ENCODE results near the gene MSRB1.

MSRB1 gene, protein sequence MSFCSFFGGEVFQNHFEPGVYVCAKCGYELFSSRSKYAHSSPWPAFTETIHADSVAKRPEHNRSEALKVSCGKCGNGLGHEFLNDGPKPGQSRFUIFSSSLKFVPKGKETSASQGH

DNA sequence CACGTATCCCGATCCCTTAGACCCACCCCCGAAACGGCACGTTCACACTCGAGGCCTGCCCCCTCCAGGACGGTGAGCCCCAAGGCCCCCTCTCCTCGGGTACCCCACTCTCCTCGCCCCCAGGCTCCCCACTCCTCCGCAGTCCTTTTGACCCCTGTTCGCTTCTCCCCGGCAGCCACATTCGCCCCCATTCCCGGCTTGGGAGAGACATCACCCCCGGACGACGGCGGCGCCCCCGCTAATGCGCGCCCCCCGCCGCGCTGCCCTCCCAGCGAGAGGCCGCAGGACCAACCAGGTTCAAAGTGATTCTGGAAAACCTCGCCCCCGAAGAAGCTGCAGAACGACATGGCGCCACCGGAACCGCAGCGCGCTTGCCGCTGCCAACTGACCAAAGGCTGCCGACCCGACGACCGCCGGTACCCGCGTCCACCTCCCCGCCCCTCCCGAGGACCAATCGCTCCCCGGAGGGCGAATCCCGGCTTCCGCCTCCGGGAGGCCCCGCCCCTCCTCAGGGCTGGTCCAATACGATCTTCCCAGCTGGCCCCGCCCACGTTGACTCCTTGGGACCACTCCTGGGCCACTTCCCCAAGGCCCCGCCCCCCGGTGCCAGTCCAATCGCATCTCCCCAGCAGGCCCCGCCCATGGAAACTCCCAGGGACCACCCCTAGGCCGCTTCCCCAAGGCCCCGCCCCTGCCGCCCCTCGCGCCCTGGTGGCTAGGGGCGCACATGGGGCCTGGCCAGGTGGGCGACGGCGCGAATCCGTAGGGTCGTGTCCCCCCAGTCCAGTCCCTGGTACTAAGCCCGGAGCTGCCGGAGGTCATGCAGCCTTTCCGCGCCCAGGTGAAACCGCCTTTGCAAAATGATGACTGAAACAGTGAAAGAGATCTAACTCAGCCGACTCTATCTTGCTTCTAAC lies at the start of gene MSRB1:
Gene MSRB1 (minus strand): TSS at position 390 of the 917 bp plus-strand sequence. CDS start 43 bp downstream, at position 347.
- peak; percentile 95 to 96 for DNase-seq (ENCODE audit: low read depth in 2 of 2)

DNA sequence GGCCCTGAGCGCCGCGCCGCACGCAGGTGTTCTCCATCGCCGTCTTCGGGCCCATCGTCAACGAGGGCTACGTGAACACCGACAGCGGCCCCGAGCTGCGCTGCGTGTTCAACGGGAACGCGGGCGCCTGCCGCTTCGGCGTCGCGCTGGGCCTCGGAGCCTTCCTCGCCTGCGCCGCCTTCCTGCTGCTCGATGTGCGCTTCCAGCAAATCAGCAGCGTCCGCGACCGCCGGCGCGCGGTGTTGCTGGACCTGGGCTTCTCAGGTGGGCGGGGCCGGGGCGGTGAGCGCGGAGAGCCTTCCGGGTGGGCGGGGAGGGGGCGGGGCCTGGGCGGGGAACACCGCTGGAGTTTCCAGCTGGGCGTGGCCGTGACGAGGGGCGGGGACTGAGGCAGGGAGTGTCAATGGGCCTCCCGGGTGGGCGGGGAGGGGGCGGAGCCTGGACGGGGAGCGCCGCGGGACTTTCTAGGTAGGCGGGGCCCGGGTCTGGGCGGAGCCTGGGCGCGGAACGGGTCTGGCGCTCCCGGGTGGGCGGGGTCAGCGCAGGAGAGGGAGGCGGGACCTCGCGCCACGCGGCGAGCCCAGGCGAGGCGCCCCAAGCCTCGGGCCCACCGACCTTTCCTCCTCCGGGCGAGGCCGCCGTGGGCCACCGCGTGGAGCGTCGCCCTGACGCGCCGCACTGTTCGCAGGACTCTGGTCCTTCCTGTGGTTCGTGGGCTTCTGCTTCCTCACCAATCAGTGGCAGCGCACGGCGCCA lies 49.1 kb upstream of the MSRB1 start:
- DNase-seq (ENCODE audit: low read depth in 2 of 2): peak; percentile 83 to 85

DNA sequence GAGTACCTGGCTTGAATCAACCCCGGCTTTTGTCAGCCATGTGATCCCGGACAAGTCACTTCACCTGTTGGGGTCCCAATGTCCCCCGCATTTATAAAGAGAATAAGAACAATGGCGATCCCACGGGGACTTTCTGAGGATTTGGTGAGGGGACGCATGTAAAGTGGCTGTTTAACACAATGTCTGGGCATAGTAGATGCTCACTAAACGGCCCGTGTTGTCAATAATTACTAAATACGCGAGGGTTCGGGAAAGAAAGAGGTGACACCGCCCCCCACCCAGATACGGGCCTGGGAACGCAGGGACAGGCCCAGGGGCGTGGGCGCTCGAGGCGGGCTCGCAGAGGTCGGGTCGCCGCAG lies 48.6 kb upstream of the MSRB1 start:
- no peak for DNase-seq (ENCODE audit: low read depth in 2 of 2)

DNA sequence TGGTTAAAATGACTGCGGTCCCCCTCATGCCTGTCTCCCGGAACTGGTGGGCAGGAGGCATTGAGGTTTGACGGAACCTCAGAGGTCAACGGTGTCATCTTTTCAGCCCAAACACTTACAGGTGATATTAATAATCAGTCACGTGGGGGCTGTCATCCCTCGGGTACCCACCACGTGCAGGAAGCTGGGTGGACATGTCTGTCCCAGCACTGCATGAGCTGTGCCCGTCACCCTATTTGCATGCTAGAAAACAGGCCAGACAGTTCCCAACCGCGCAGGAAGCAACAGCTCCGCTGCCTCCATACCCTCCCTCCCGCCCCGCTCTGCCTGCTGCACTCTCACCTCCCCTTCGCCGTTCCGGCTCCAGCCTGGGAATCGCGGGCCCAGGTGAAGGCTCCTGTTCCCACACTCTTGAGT lies 48.1 kb upstream of the MSRB1 start:
- no peak for DNase-seq (ENCODE audit: low read depth in 2 of 2)

DNA sequence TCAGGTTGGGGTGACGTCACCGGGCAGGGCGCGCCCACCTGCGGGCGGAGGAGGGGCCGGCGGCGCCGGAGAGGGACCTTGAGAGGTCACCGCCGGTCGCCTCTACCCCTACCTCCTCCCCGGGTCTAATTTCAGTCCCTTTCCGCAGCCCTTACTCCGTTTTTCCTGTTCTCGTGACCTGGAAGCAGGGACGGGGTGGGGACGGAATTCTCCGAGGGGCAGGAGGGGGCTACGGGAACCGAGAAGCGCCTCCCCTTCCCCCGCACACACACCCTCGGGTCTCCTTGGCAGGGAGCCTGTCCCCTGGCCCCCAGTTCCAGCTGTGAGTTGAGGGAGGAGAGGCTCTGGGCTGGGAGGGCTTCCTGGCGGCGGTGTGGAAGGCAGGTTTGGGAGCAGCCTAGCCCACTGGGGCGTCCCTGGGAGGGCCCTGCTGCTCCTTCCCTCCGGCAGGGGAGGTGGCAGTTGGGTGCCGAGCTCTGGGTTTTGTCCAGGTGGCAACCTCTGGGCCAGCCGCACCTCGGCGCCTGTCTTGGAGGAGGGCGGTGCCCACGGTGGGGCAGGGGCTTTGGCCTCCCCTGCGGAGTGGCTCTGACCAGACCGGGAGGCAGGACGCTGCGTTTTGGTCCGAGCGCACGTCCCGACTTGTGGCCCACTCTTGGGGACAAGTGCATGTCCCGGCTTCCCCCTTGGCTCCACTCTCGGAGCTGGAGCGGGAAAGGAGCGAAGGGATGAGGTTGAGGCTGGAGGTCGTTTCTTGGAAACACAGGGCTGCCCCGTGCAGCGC lies 47.5 kb upstream of the MSRB1 start:
- no peak for DNase-seq (ENCODE audit: low read depth in 2 of 2)

DNA sequence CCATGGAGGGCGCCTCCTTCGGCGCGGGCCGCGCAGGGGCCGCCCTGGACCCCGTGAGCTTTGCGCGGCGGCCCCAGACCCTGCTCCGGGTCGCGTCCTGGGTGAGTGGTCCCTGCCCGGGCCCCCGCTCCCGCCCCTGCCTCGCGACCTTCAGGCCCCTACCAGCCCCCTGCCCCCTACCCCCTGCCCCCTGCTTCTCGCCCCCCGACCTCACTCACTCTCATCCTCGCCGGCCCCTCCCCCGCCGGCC lies 47.0 kb upstream of the MSRB1 start:
- no peak for DNase-seq (ENCODE audit: low read depth in 2 of 2)

DNA sequence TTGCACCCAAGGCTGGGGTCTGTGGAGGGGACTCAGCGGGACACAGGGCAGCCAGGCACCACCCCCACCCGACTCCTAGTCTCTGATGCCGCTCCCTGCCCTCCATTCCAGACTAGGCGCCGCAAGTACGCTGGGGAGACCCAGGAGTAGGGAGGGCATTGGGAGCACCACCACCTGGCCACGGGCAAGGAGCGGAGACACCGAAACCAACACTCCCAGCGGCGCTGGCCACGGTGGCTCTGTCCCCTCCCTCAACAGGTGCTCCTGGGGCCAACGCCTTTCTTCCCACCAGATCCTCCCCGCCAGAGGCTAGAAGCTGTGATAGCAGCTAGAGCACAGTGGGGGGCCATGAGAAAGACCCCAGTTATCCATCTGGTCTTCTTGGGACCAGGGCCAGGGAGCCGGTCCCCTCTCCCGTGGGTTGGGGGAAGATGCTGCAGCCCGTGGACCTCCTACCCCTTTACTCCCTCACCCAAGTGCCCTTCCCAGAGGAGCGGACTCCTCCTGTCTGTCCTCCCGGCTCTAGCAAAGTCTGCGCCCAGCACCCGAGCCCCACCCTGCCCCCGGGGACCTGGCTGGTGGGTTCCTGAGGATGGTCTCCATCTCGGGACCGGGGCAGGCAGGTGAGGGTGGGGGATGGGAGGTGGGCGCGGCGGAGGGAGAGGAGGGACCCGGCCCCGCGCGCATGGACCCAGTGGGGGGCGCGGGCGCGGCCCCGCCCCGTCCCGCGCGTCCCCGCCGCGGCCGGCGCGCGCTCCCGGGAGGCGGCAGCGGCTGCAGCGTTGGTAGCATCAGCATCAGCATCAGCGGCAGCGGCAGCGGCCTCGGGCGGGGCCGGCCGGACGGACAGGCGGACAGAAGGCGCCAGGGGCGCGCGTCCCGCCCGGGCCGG lies 46.5 kb upstream of the MSRB1 start, which contains the start of gene SYNGR3:
Gene SYNGR3 (plus strand): TSS at position 762 of the 892 bp plus-strand sequence. CDS start 133 bp downstream, outside the sequence.
- no peak for DNase-seq (ENCODE audit: low read depth in 2 of 2)

DNA sequence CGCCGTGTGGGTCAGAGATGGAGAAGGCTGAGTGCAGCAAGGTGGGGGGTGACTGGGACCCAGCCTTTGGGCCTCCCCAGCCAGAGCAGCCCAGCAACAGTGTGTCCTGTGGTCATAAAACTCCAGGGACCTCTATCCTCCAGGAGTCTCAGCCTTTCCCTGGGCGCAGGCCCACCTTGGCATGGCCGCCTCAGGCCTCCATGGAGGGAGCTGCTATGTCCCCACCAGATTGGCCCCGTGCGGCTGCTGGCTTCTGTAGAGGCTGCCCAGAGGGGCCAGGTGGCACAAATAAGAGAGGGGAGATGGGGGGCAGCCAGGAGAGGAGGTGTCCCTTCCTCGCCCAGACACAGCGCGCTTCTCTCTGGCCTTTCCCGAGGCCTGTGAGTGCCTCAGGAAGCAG lies 44.2 kb upstream of the MSRB1 start:
- no peak for DNase-seq (ENCODE audit: low read depth in 2 of 2)

DNA sequence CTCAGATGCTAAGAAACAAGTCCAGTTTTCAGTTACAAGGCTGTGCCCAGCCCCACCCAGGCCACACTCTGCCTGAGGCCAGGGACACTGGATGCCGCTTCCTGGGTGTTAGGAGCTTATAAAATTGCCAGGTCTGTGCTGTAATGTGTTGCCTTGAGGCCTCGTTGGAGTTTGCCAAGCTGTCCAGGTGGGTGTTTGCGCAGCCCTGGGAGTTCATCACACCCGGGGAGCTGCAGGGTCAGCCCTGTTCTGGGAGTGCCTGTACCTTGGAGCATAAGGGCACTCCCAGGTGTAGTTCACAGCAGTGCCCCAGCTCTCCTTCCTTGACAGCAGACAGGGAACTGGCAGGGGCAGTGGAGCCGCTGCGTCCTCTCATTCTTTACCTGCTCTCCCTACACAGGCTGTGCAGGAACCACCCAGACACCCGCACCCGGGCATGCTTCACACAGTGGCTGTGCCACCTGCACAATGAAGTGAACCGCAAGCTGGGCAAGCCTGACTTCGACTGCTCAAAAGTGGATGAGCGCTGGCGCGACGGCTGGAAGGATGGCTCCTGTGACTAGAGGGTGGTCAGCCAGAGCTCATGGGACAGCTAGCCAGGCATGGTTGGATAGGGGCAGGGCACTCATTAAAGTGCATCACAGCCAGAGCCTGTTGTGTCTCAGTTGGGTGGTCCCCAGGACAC lies 42.6 kb upstream of the MSRB1 start:
- DNase-seq (ENCODE audit: low read depth in 2 of 2): no peak

DNA sequence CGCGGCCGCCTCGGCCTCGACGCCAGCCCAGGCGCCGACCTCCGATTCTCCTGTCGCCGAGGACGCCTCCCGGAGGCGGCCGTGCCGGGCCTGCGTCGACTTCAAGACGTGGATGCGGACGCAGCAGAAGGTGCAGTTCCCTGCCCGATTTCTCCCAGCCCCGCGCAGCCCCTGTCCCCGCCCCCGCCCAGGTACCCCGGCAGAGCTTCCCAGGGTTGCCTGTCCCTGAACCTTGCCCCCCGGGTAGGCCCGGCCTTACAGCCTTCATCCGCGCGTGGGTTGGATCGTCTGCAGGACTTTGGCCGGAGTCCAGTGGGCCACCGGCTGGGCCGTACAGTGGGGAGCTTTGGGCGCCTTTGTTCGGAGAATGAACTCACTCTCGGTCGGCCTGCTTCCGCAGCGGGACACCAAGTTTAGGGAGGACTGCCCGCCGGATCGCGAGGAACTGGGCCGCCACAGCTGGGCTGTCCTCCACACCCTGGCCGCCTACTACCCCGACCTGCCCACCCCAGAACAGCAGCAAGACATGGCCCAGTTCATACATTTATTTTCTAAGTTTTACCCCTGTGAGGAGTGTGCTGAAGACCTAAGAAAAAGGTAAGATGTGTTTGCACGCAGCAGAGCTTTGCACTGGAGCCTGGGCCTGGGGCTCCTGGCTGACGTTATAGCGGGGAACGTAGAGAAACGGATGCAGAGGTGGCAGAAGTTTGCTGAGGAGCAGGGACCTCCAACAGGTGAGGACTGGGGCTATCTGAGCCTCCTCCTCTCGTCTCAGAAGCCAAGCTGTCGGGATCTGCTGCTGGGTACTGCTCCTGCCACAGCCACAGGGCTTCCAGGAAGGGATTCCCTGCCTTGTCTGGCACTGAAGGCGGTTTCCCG lies 41.6 kb upstream of the MSRB1 start:
- no peak for DNase-seq (ENCODE audit: low read depth in 2 of 2)

DNA sequence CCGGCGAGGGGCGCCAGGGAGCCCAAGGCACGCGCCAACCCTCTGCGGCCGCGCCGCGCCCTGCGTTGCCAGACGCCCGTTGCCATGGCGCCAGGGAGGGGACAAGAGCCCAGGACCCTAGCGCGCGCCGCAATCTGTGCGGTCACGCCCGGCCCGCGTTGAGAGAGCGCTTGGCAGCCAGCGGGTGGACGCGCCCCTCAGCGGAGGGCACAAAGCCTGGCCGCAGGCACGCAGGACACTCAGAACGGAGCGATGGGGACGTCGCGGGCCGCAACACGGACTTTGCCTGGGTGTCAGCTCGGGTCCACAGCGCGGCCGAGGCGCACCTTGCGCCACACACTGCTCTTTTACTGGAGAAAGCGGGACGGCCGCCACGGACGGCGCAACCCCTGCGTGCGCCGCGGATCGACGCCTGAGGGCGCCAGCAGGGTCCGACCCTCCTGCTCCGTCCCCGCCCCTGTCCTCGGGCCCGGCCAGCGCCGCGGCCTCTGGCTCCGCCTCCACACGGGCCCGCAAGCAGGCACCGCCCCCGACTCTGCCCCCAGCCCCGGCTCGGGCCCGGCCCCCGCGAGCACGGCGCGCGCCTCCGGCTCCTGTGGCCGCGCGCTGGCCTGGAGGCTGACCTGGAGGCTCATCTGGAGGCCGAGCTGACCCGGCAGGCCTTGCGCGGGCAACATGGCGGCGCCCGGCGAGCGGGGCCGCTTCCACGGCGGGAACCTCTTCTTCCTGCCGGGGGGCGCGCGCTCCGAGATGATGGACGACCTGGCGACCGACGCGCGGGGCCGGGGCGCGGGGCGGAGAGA lies 40.7 kb upstream of the MSRB1 start, which contains the start of gene GFER:
Gene GFER (plus strand): TSS at position 650 of the 803 bp plus-strand sequence. CDS start 26 bp downstream, at position 676.
- DNase-seq (ENCODE audit: low read depth in 2 of 2): peak; percentile 73

DNA sequence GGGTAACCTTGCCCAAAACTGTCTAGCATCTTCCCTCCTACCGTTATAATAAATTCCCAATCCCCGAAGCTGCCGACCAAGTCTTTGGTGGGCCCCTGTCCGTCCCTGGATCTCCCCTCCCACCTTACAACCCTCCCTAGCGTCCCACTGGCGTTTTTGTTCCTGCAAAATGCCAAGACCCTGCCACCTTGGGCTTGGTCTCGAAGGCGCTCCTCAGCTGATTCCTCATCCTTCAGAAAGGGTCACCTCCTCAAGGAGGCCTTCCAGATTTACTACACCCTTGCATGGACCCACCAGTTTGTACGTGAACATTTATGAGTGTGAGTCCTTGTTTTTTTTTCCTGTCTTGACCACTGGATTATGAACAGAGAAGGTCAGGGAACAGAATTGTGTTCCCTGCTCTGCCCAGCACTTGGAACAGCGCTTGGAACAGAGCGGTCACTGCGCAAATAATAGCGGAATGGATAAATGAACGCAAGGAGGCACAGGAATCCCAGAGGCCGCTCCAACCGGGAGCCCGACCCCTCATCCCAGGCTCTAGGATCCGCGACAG lies 40.1 kb upstream of the MSRB1 start:
- no peak for DNase-seq (ENCODE audit: low read depth in 2 of 2)

DNA sequence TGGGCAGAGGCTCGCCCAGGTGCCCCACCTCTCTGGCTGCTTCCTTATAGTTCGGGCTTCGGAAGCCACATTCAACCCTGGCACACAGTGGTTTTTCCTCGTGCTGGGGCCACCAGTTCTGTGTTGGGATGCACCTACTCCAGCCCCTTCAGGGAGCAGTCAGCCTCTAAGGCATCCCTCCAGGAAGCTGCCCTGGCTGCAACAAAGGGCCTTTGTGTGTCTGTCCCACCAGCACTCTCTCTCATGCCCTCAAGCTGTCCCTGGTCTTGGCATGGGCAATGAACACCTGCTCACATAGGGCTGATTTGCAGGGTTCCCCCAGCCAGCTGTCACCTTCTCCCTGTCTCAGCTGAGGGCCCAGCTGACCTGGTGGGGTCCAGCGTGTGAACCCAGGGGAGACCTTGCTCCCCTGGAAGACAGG lies 39.0 kb upstream of the MSRB1 start:
- DNase-seq (ENCODE audit: low read depth in 2 of 2): no peak

DNA sequence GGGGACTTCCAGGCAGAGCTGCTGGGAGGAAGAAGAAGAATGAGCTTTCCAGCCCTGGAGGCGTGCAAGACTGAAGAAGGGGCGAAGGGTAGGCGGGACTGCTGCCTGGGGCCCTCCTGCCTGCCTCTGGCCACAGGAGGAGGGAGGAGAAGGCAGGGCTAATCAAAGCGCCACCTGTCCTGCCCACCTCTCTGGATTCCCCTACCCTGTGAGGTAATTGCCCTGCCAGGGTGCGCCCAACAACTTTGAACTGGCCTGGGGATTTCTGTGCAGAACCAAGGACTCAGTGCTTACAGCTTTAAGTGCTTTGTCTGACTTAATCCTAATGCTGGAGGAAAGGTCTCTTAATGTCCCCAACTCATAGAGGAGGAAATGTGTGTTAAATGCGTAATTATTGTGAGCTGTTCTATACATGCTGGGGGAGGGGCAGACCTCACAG lies 38.4 kb upstream of the MSRB1 start, which contains the start of gene NOXO1:
Gene NOXO1 (minus strand): TSS at position 72 of the 439 bp plus-strand sequence. CDS start 290 bp downstream, outside the sequence.
- DNase-seq (ENCODE audit: low read depth in 2 of 2): no peak

DNA sequence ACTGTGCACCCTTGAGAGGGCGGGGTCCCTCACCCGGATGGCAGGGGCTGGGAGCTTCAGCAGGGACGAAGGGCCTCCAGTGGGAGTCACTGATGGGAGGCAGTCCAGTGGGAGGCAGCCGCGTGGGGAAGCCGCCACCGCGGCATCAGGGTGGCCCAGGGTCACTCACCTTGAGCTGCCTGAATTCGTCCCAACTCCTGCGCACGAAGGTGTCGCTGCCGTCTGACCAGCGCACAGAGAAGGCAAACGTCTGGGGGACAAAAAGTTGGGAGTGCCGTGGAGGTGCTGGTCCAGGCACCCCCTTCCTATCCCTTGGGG lies 37.7 kb upstream of the MSRB1 start:
- DNase-seq (ENCODE audit: low read depth in 2 of 2): no peak

DNA sequence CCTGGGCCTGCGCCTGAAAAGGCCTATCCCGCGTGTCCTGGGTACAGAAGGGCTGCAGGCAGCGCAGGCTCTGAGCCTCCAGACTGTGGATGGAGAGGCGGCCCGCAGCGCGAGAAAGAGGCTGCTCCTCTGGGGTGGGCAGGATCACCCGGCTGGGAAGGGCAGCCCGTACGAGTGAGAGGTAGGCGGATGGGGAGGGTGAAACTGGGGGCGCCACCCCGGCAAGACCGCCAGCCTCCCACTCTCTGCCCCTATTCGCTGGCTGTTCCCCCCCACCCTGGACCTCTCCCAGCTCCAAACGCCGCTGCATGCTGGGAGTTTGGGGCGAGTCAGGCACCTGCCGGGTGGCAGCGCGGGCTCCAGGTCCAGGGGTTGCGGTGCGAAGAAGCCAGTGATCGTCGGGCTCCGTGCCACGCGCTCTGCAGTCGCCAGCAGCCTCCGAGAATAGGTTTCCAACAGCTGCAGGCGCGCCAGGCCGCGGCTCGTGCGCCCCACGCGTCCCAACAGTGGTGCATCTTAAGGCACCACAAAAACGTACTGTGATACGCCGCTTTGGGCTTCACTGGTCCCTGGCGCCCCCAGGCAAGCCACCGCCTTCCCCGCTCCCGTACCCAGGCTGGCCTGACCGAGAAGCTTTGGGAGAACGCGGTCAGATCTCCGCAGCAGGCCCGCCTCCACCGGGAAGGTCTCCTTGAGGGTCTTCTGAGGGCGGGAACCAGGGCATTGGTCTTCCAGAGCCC lies 37.2 kb upstream of the MSRB1 start:
- no peak for DNase-seq (ENCODE audit: low read depth in 2 of 2)
